Measurements from ENCODE around the gene XRCC4. TPM values are rescaled to one million over a fixed set of nuclear protein-coding genes. Genes with fewer than 3 reads are reported as not detected.

Gene XRCC4
- total RNA-seq, 2 donors from 2014 or later = 12.3 to 13.4 TPM

DNA sequence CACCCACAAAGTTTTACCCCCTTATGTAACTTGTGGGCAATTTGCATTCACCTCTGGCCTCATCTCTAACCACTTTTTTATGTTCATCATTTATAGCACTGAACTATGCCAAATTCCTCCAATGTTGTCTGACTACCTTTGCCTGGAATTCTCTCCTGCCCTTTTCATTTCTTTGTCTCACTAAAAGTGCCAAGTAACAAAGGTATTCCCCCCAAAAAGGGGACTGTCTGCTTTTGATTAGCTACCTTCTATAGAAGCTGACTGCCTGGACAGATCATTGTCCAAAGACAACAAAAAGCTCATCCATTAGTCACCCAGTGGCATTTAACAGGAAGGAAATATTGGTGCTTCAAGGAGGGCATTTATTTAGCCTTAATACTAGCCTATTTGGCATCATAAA is 204.3 kb downstream of the XRCC4 start:
- Mint-ChIP-seq H3K27me3 (ENCODE audit: low read depth) (no peaks in the 10 kb centered on the region), H3K36me3 (ENCODE audit: insufficient read depth in 2 of 2) (no peaks in the 10 kb centered on the region), H3K27ac (no peak overlapping the region), H3K4me3 (no peak overlapping the region), H3K9me3 (peaks cover 0 to 5% of the 10 kb centered on the region in 2 donors), H3K4me1 (ENCODE audit: low read depth) (no peaks in the 10 kb centered on the region)
- no peak for ATAC-seq (replicated peaks in 1 of 2)
- no peak for DNase-seq

DNA sequence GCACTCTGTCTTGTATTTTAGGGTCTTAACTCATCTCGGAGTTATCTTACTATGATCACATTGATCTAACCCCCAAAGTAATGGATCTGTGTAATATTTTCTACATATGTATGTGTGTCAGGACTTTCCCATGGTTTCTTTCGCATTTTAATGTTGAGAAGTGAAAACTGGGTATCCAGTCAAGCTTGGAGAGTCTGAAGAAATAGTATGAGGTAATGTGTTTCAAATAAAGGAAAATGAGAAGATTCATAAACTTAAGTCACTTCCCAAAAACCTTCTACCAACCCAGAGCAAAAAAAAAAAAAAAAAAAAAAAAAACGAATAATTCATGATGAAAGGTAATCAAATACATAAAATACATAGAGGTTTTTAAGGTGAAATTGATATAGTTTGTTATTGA is 206.4 kb downstream of the XRCC4 start:
- peaks cover 0 to 5% of the 10 kb centered on the region in 2 donors for H3K9me3 Mint-ChIP-seq
- no peaks in the 10 kb centered on the region for H3K4me1 Mint-ChIP-seq (ENCODE audit: low read depth)
- no peak for DNase-seq

DNA sequence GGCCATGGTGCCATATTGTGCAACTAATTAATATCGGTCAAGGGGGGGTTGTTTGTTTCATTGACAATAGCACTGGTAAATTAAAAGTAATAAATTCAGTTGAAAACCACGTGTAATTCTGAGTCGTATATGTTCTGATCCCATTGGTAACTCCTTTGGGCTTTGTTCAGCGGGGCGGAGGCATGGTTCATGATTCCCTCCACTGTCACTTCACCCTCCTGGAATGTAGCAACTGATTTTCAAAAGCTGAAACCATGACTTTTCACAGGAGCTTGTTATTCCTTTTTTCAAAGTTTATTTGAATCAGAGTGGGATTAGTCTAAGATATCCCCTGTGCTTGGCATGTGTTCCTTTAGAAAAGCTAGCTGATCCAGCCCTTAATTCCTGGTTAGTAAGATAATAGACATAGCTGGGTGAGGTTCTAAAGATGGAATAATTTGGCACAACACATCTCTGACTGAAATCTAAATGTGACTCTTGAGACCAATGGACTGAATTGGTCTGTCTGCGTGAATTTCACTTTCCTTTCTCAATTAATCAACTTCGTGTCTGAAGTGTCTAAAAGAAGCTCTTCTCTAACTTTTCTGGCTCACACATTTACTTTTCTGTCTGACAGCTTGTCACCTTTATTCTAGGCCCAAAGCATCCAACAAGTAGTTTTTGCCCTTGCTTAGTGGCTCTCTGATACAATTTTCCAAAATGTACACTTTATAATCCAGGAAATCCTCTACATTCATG is 208.5 kb downstream of the XRCC4 start:
- Mint-ChIP-seq H3K4me3 (no peak overlapping the region), H3K9me3 (peaks cover 0 to 7% of the 10 kb centered on the region in 2 donors), H3K27ac (no peak overlapping the region), H3K4me1 (ENCODE audit: low read depth) (no peaks in the 10 kb centered on the region), H3K36me3 (ENCODE audit: insufficient read depth in 2 of 2) (no peaks in the 10 kb centered on the region), H3K27me3 (ENCODE audit: low read depth) (no peaks in the 10 kb centered on the region)
- no peak for DNase-seq
- ATAC-seq (replicated peaks in 1 of 2) = no peak

More for the DNA sequence above, 206.4 kb downstream of the XRCC4 start:
- Mint-ChIP-seq H3K27me3 (ENCODE audit: low read depth) (no peaks in the 10 kb centered on the region), H3K4me3 (no peak overlapping the region), H3K36me3 (ENCODE audit: insufficient read depth in 2 of 2) (no peaks in the 10 kb centered on the region), H3K27ac (no peak overlapping the region)
- ATAC-seq (replicated peaks in 1 of 2) = no peak

DNA sequence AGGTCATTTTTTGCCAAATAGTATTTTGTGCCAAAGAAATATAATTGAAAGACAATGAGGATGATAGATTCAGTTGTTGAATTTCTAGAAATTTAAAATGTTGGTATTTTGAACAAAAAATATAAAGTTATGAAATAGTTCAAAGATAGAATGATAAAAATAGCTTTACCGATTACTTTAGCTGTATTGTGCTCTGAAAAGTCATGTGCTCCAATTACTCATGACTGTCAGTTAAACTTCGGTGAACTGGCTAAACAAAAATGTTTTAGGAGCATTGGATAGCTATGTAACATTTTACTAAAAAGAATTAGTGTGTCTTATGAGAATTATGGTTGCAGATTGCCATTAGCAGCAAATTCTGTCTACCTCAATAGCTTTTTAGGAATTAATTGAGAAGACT is 216.9 kb downstream of the XRCC4 start:
- DNase-seq = no peak

DNA sequence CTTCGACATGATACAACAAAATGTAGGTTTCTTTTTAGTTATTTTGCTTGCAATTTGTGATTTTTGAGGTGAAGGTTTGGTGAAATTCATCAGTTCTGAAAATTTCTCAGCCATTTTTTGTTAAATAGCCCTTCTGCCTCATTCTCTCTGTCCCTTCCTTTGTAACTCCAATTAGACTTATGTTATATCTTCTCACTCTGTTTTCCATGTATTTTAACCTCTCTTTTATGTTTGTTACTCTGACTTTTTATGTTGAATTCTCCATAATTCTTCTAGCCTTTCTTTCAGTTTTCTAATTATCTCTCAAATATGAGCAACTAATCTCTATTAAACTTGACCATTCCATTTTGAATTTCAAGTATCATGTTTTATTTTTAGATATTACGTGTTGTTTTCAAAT is 222.0 kb downstream of the XRCC4 start:
- Mint-ChIP-seq H3K27me3 (ENCODE audit: low read depth) (no peaks in the 10 kb centered on the region), H3K4me3 (no peak overlapping the region), H3K36me3 (ENCODE audit: insufficient read depth in 2 of 2) (peaks cover 4 to 11% of the 10 kb centered on the region in 2 donors), H3K4me1 (ENCODE audit: low read depth) (no peaks in the 10 kb centered on the region), H3K27ac (no peak overlapping the region), H3K9me3 (peaks cover 0 to 3% of the 10 kb centered on the region in 2 donors)
- ATAC-seq (replicated peaks in 1 of 2) (no peak), DNase-seq (no peak)

More for the DNA sequence above, 216.9 kb downstream of the XRCC4 start:
- Mint-ChIP-seq H3K4me1 (ENCODE audit: low read depth) (no peaks in the 10 kb centered on the region), H3K27ac (no peak overlapping the region), H3K9me3 (peaks cover 1 to 3% of the 10 kb centered on the region in 2 donors), H3K36me3 (ENCODE audit: insufficient read depth in 2 of 2) (peaks cover 0 to 1% of the 10 kb centered on the region in 2 donors), H3K4me3 (no peak overlapping the region), H3K27me3 (ENCODE audit: low read depth) (no peaks in the 10 kb centered on the region)
- ATAC-seq (replicated peaks in 1 of 2) = no peak

DNA sequence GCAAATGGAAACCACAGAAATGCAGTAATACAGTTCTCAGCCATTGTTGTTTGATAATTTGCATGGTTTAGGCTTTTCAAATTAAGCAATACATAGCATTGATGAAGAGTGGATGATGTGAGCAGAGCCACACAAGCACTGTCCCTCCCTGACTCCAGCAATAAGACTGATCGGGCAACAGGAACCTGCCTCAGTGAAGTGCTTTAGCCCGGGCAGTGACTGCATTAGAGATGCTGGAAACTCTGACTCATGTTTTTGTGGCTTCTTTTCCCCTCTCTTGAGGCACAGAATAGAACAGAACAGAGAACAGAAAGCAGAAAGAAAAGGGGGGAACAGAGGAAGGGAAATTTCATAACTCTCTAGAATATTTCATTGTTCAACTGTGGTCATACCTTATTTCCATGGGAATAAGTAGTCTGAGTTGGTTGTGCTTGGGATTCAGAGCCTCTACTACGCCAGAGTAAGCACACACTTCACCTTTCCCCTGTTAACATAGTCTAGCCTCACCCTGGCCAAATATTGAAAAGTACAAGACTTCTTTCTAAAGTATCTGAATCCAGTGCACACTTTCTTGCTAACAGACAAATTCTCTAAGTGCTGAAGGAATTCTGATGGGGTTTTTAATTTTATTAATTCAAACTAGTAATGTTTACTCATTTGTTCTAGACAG is 229.4 kb downstream of the XRCC4 start:
- H3K4me3 Mint-ChIP-seq = peak overlapping the region in 1 of 2 donors; percentile 33
- H3K36me3 Mint-ChIP-seq (ENCODE audit: insufficient read depth in 2 of 2) = no peaks in the 10 kb centered on the region
- H3K27ac Mint-ChIP-seq = peak overlapping the region; percentile 33
- H3K9me3 Mint-ChIP-seq = peaks cover 0 to 2% of the 10 kb centered on the region in 2 donors
- H3K27me3 Mint-ChIP-seq (ENCODE audit: low read depth) = no peaks in the 10 kb centered on the region
- H3K4me1 Mint-ChIP-seq (ENCODE audit: low read depth) = peaks cover 7% of the 10 kb centered on the region
- ATAC-seq (replicated peaks in 1 of 2) (peak; percentile 86 to 93), DNase-seq (peak; percentile 25 to 30)

DNA sequence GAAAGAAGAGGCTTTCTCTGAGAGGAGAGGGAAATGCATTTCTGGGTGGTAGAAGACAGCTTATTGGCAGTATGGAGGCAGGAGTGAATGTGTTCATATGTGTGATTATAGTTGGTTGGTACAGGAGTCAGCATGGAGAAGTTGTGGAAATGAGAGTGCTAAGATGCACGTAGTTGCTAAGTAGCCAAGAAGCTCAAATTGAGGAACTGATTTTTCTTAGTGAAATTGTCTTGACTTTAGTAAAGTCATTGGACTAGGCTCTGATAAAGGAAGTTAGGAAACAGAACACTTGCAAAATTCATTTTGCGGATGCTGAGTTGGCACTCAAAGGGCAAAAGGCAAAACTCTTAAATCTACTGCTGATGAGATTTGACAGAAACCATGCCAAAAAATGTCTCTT is 235.3 kb downstream of the XRCC4 start:
- Mint-ChIP-seq H3K4me1 (ENCODE audit: low read depth) (no peaks in the 10 kb centered on the region), H3K9me3 (peaks cover 3 to 4% of the 10 kb centered on the region in 2 donors), H3K27me3 (ENCODE audit: low read depth) (no peaks in the 10 kb centered on the region), H3K4me3 (no peak overlapping the region), H3K36me3 (ENCODE audit: insufficient read depth in 2 of 2) (peaks cover 3 to 5% of the 10 kb centered on the region in 2 donors), H3K27ac (no peak overlapping the region)
- no peak for ATAC-seq (replicated peaks in 1 of 2)
- DNase-seq = no peak

DNA sequence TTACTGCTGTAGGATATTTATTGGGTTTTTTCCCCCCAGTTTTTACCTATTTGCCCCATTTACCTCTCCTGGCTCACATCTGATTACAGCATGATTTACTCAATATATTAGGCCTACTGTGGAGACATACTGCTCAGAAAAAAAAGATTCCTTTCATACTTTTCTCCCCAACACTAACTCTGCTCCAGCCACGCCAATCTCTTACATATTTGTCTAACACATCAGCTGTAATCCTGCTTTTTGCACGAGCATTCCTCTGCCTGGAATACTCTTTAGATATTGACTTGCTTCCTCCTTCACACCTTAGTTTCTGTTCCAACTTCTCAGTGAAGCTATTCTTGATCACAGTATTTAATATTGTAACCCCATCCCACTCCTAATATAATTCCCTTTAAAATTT is 236.1 kb downstream of the XRCC4 start:
- Mint-ChIP-seq H3K4me1 (ENCODE audit: low read depth) (no peaks in the 10 kb centered on the region), H3K27ac (no peak overlapping the region), H3K27me3 (ENCODE audit: low read depth) (no peaks in the 10 kb centered on the region), H3K36me3 (ENCODE audit: insufficient read depth in 2 of 2) (peaks cover 3 to 5% of the 10 kb centered on the region in 2 donors), H3K9me3 (peaks cover 3 to 4% of the 10 kb centered on the region in 2 donors), H3K4me3 (no peak overlapping the region)
- no peak for DNase-seq
- no peak for ATAC-seq (replicated peaks in 1 of 2)

DNA sequence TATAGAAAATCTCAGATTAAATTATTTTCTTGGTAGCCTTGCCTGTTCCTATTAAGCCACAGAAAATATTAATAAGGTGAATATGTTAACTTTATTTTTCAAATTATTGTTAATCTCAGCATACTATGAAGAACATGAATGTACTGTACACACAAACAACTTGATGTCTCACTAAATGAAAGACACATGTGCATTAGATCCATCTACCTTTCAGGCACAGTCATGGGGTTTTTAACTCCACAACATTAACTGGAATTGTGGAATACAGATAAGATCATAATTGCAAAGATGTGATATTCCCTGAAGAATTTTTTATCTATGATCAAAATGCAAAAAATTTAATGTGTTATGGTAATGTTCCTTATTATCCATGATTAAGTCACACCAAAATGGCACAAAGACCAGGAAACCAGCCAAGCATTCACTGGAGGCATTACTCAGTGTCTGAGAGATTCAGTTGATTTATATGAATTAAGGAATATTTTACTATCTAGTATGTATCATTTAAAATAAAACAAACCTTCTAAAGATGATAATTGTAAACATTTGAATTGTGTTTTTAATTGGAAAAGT is 244.2 kb downstream of the XRCC4 start:
- no peaks in the 10 kb centered on the region for H3K27me3 Mint-ChIP-seq (ENCODE audit: low read depth)
- no peaks in the 10 kb centered on the region for H3K36me3 Mint-ChIP-seq (ENCODE audit: insufficient read depth in 2 of 2)
- no peaks in the 10 kb centered on the region for H3K4me1 Mint-ChIP-seq (ENCODE audit: low read depth)
- H3K4me3 Mint-ChIP-seq = no peak overlapping the region
- no peaks in the 10 kb centered on the region for H3K9me3 Mint-ChIP-seq
- ATAC-seq (replicated peaks in 1 of 2) = no peak
- H3K27ac Mint-ChIP-seq = no peak overlapping the region
- no peak for DNase-seq

DNA sequence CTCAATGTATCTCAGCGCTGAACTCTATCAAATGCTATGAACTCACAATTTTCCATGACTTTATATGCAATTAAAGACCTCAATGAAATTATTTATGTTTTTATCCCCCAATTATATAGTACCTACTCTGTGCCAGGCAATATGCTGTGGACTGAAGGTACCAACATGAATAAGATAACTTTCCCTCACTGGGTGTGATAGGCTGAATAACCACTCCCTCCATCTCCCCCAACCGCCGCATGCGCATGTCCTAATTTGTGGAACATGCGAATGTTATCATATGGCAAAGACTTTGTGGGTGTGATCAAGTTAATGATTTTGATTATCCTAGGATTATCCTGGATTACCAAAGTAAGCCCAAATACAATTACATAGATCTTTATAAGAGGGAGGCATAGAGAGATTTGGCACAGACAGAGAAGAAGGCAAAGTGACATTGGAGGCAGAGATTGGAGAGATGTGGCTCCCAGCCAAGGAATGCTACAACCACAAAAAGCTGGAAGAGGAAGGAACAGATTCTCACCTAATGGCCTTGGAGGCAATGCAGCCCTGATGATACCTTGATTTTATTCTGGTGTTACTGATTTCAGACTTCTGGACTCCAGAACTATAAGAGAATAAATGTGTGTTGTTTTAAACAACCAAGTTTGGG is 245.1 kb downstream of the XRCC4 start:
- H3K9me3 Mint-ChIP-seq = no peaks in the 10 kb centered on the region
- ATAC-seq (replicated peaks in 1 of 2) (no peak), DNase-seq (no peak)
- H3K27ac Mint-ChIP-seq = no peak overlapping the region
- no peaks in the 10 kb centered on the region for H3K36me3 Mint-ChIP-seq (ENCODE audit: insufficient read depth in 2 of 2)
- H3K27me3 Mint-ChIP-seq (ENCODE audit: low read depth) = no peaks in the 10 kb centered on the region
- H3K4me3 Mint-ChIP-seq = no peak overlapping the region
- H3K4me1 Mint-ChIP-seq (ENCODE audit: low read depth) = no peaks in the 10 kb centered on the region

DNA sequence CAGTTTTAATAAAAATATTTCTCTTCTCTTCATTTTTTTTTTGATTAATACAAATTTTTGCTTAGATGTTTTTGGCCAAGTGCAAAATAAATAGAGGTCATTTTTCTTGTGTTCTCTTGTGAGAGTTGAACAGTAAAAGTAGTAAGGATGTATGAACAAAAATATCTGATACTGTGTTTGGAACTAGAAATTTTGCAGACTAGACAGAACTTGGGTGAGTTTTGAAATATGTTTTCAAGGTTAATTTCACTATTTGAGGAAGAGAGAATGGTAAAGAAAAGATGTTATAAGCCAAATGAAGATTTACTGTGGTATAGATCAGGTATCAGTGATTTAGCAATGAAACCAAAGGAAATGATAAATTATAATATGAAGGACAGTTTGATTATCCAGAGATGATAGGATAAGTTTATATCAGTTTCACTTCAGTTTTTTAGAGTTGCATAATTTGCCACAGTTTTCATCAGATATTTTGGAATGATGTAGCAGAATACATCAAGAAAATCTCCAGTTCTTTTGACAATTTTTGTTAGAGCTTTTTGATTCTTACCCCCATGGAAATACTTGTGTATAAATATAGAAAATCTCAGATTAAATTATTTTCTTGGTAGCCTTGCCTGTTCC is 246.3 kb downstream of the XRCC4 start:
- no peak for DNase-seq
- no peak for ATAC-seq (replicated peaks in 1 of 2)
- Mint-ChIP-seq H3K36me3 (ENCODE audit: insufficient read depth in 2 of 2) (no peaks in the 10 kb centered on the region), H3K4me3 (no peak overlapping the region), H3K4me1 (ENCODE audit: low read depth) (no peaks in the 10 kb centered on the region), H3K9me3 (peaks cover 0 to 2% of the 10 kb centered on the region in 2 donors), H3K27me3 (ENCODE audit: low read depth) (no peaks in the 10 kb centered on the region), H3K27ac (no peak overlapping the region)

DNA sequence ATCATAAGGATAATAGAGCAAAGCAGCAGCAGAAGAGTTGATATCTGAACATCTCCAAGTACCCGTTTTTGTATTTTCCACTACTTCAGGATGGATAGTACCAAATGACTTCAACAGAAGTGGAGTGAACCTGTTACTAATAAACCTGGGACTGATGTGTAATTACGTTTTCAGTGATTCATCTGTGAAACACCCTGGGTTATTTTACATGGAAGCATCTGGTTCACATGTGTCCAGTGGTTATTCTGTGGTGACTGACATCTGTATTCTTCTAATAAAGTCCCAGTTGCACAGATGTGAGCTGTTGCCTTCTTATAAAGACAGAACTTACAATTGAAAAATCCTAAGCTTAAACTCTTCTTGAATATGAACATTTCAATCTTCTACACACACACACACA is 254.5 kb downstream of the XRCC4 start:
- Mint-ChIP-seq H3K9me3 (peaks cover 0 to 2% of the 10 kb centered on the region in 2 donors), H3K27me3 (ENCODE audit: low read depth) (no peaks in the 10 kb centered on the region), H3K36me3 (ENCODE audit: insufficient read depth in 2 of 2) (no peaks in the 10 kb centered on the region), H3K4me1 (ENCODE audit: low read depth) (no peaks in the 10 kb centered on the region), H3K27ac (no peak overlapping the region), H3K4me3 (no peak overlapping the region)
- DNase-seq (no peak), ATAC-seq (replicated peaks in 1 of 2) (no peak)

Measured in activated T-cell treated with anti-CD3 and anti-CD28 coated beads, Interleukin-2, amount 50 U/mL, for 72 hours (primary cell).